Activated T-helper 9 cell treated with anti-CD3 and anti-CD28 coated beads, Interleukin-2, amount 50 U/mL, for 16 hours (primary cell): Measurements from ENCODE around the gene CABCOCO1.

Source experiments
- DNase-seq: peaks from one replicate; pipeline ENCODE4 v3.0.0-alpha.2; 2020; ENCODE audit warnings: low read depth

Gene CABCOCO1

GRCh38 chr10:61757525-61758397 is 95.0 kb downstream of the CABCOCO1 start:
- DNase-seq: no peak

- no peak for DNase-seq
Observed at GRCh38 chr10:61758433-61758832, 95.7 kb downstream of the CABCOCO1 start.

GRCh38 chr10:61759751-61760150 is 97.0 kb downstream of the CABCOCO1 start:
- no peak for DNase-seq

- DNase-seq: no peak
Observed at GRCh38 chr10:61760943-61761824, 98.5 kb downstream of the CABCOCO1 start.

GRCh38 chr10:61761825-61762217 is 99.1 kb downstream of the CABCOCO1 start:
- DNase-seq: no peak

GRCh38 chr10:61763778-61764177 is 101.0 kb downstream of the CABCOCO1 start:
- no peak for DNase-seq

GRCh38 chr10:61764486-61764885 is 101.8 kb downstream of the CABCOCO1 start:
- no peak for DNase-seq

GRCh38 chr10:61765176-61766087 is 102.7 kb downstream of the CABCOCO1 start:
- DNase-seq: no peak

GRCh38 chr10:61766927-61767326 is 104.2 kb downstream of the CABCOCO1 start:
- DNase-seq: no peak

- no peak for DNase-seq
Observed at GRCh38 chr10:61774031-61774430, 111.3 kb downstream of the CABCOCO1 start.

- no peak for DNase-seq
Observed at GRCh38 chr10:61775111-61775510, 112.4 kb downstream of the CABCOCO1 start.

- DNase-seq: no peak
Observed at GRCh38 chr10:61776615-61777266, 114.0 kb downstream of the CABCOCO1 start.

GRCh38 chr10:61778137-61778536 is 115.4 kb downstream of the CABCOCO1 start:
- no peak for DNase-seq

GRCh38 chr10:61779276-61779675 is 116.5 kb downstream of the CABCOCO1 start:
- DNase-seq: no peak

- DNase-seq: no peak
Observed at GRCh38 chr10:61779950-61780659, 117.4 kb downstream of the CABCOCO1 start.

- no peak for DNase-seq
Observed at GRCh38 chr10:61780732-61781131, 118.0 kb downstream of the CABCOCO1 start.

GRCh38 chr10:61781969-61782403 is 119.3 kb downstream of the CABCOCO1 start:
- DNase-seq: no peak

GRCh38 chr10:61784354-61785133 is 121.8 kb downstream of the CABCOCO1 start:
- peak; percentile 3 for DNase-seq

- no peak for DNase-seq
Observed at GRCh38 chr10:61785473-61786105, 122.9 kb downstream of the CABCOCO1 start.
